CD4-positive, CD25-positive, alpha-beta regulatory T cell (primary cell): ENCODE results near the gene RPS6KA2. TPM values are rescaled to one million over a fixed set of nuclear protein-coding genes. Genes with fewer than 3 reads are reported as not detected.
"Not testable (repeated sequence)": the region's sequence is repeated elsewhere in the genome, so short reads cannot be mapped to it uniquely, and the experiment has no call there.

Source experiments
- ATAC-seq, 2 donors: fragments of 150-1000 bp; cut with Tn5 transposase; one replicate each; pipeline ENCODE4 v1.10.0; 2021; ENCODE audit warnings: low read depth in 2 of 2, moderate number of reproducible peaks in 2 of 2, moderate library complexity in 1 of 2
- DNase-seq, 3 donors: peaks; one replicate each; pipeline versions ENCODE4 v3.0.0 to v3.0.0-alpha.2; 2012 to 2022; ENCODE audit warnings: mixed read lengths in 1 of 3
- H3K27ac ChIP-seq: one replicate; pipeline ENCODE4 v1.7.0; 2013; ENCODE audit warnings: mild to moderate bottlenecking, low read length; ENCODE audit not compliant: insufficient read depth, poor library complexity, severe bottlenecking
- H3K27me3 ChIP-seq: one replicate; pipeline ENCODE4 v1.7.0; 2013; ENCODE audit warnings: low read length; ENCODE audit not compliant: control insufficient read depth, insufficient read depth
- H3K36me3 ChIP-seq: one replicate; pipeline ENCODE4 v1.7.0; 2013; ENCODE audit warnings: mild to moderate bottlenecking, low read length, moderate library complexity; ENCODE audit not compliant: control insufficient read depth, insufficient read depth
- H3K4me1 ChIP-seq: 2 replicates; pipeline ENCODE4 v1.7.0; 2013; ENCODE audit warnings: mild to moderate bottlenecking, low read length; ENCODE audit not compliant: insufficient read depth, control insufficient read depth, poor library complexity, severe bottlenecking
- H3K4me3 ChIP-seq: one replicate; pipeline ENCODE4 v1.7.0; 2013; ENCODE audit warnings: low read depth, mild to moderate bottlenecking, low read length, moderate library complexity
- H3K9me3 ChIP-seq, 2 experiments: 1 replicate in 1 of 2; 2 replicates in 1 of 2; pipeline ENCODE4 v1.7.0; 2013; ENCODE audit warnings: low read length in 2 of 2, mild to moderate bottlenecking in 1 of 2, moderate library complexity in 1 of 2; ENCODE audit not compliant: control insufficient read depth in 2 of 2
- H3K27ac Mint-ChIP-seq, 3 donors: one replicate each; pipeline ENCODE4 v1.8.0; 2020 to 2022; ENCODE audit warnings: mild to moderate bottlenecking in 3 of 3, mixed read lengths in 3 of 3, moderate library complexity in 2 of 3
- H3K27me3 Mint-ChIP-seq: one replicate; pipeline ENCODE4 v1.8.0; 2022; ENCODE audit warnings: mild to moderate bottlenecking, mixed read lengths
- H3K36me3 Mint-ChIP-seq: one replicate; pipeline ENCODE4 v1.8.0; 2020; ENCODE audit warnings: mixed read lengths
- H3K4me1 Mint-ChIP-seq, 4 donors: one replicate each; pipeline ENCODE4 v1.8.0; 2020 to 2022; ENCODE audit warnings: mixed read lengths in 4 of 4, mild to moderate bottlenecking in 1 of 4
- H3K4me3 Mint-ChIP-seq, 4 donors: one replicate each; pipeline ENCODE4 v1.8.0; 2020 to 2022; ENCODE audit warnings: mild to moderate bottlenecking in 4 of 4, mixed read lengths in 4 of 4, moderate library complexity in 3 of 4
- H3K9me3 Mint-ChIP-seq, 7 donors: one replicate each; pipeline ENCODE4 v1.8.0; 2020 to 2022; ENCODE audit warnings: mixed read lengths in 7 of 7, mild to moderate bottlenecking in 3 of 7, moderate library complexity in 2 of 7
- polyA plus RNA-seq, 4 donors: library from polyadenylated mRNA; unstranded; fragments of 300-500 nt; fragmentation: Illumina TruSeq; gene quantifications; one replicate each; pipeline ENCODE4 v1.2.3, GENCODE V29; 2021
- total RNA-seq: library from RNA; stranded (reverse); gene quantifications from one replicate; pipeline ENCODE4 v1.2.3, GENCODE V29; 2022

RPS6KA2 gene
- total and polyA plus RNA-seq, 5 donors from 2014 or later = 3.3 to 7.4 (median 5.2) TPM

DNA sequence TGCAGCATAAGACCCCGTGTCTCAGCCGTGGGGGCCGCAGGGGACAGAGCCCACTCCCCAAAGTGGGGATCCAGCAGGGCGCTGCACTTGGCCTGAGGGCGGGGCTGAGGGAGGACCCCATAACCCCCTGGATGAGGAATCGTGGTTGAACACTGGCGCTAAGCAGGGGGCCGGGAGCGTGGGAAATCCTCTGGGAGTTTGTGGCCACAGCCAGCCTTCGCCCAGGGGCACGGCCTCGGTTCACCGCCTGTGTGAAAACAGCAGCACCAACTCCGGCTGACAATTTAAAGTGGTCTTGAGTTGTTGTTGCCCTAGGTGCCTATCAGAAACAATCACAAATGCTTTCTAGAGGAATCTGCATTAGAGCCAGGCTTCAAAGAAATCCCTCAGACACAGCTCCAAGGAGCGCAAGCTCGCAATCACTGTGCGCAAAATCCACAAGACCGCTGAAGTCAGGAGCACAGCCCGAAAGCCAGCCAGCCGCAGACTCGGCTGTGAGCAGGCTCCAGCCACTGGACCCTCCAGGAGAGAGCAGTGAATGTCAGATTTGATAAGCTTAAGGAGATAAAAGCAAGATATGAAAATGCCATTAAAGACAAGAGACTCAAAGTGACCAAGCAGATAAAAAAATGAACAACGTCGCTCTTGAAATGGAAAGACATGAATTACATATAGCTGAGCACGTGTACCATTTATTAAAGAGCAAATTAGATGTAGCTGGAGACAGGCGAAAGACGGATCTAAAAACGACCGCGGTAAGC is 10.9 kb upstream of the RPS6KA2 start:
- Mint-ChIP-seq H3K27ac (no peak overlapping the region), H3K27me3 (peaks cover 56% of the 10 kb centered on the region), H3K4me1 (peaks cover 0 to 8% (median 4%) of the 10 kb centered on the region in 4 donors), H3K9me3 (peaks cover 0 to 4% (median 0%) of the 10 kb centered on the region in 7 donors), H3K4me3 (no peak overlapping the region), H3K36me3 (peaks cover 10% of the 10 kb centered on the region)
- Histone ChIP-seq H3K27ac (no peak overlapping the region), H3K4me3 (no peak overlapping the region), H3K27me3 (peaks cover 10% of the 10 kb centered on the region), H3K4me1 (peaks cover 4% of the 10 kb centered on the region), H3K36me3 (no peaks in the 10 kb centered on the region), H3K9me3 (peaks cover 0 to 2% of the 10 kb centered on the region in 2 experiments)
- ATAC-seq (no peak), DNase-seq (no peak)

DNA sequence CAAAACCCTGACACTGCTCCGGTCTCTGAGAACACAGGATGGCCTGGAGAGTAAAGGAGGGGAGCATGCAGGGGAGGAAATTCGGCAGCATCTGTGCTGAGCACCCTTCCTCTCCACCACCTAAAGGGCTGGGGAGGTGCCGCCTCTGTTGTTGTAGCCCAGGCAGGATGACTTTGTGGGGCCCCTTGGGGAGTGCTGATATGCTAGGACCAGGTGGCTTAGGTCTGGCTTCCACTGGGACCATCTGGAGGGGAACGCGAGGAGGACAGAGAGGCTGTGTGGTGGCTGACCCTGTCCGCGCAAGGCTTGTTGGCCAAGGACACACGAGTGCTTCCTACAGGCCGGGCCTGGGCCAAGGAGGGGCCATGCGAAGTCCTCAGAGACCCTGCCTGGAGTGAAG is 9.9 kb upstream of the RPS6KA2 start:
- H3K4me3 ChIP-seq = no peak overlapping the region
- Mint-ChIP-seq H3K4me3 (no peak overlapping the region), H3K4me1 (peaks cover 0 to 8% (median 5%) of the 10 kb centered on the region in 4 donors), H3K27me3 (peaks cover 49% of the 10 kb centered on the region), H3K36me3 (peaks cover 10% of the 10 kb centered on the region), H3K27ac (no peak overlapping the region), H3K9me3 (no peaks in the 10 kb centered on the region)
- H3K36me3 ChIP-seq = no peaks in the 10 kb centered on the region
- no peak overlapping the region for H3K27ac ChIP-seq
- peaks cover 4% of the 10 kb centered on the region for H3K4me1 ChIP-seq
- H3K27me3 ChIP-seq = peaks cover 10% of the 10 kb centered on the region
- ATAC-seq (no peak), DNase-seq (no peak)
- H3K9me3 ChIP-seq = no peaks in the 10 kb centered on the region

DNA sequence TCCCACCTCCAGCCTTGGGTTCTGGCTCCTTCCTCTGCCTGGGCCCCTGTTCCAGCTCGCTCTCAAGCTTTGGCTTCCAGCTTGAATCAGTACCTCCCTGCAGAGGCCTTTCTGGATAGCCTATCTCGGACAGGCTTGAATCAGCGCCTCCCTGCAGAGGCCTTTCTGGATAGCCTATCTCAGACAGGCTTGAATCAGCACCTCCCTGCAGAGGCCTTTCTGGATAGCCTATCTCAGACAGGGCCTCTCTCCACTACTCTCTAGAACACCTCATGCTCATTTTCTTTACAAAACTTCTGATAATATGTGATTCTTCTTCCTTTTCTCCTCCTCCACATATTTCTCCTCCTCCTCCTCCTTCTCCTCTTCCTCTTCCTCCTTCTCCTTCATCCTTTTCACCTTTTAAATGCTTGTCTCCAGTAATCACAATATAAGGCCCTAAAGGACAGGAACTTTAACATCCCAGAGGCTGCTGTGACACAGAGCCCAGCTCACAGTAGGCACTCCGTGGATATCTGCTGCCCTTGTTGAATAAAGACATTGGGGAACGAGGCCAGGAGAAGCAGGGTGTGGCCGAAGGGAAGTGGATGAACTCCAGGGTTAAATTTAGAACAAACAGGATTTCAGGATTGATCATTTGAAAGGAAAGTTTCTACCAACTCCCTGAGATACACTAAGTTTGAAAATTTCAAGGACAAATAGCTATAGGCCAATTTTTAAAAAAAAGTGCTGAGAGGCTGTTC is 9.3 kb upstream of the RPS6KA2 start:
- Mint-ChIP-seq H3K27me3 (peaks cover 49% of the 10 kb centered on the region), H3K9me3 (no peaks in the 10 kb centered on the region), H3K27ac (peak overlapping the region in 1 of 3 donors; percentile 35), H3K36me3 (peaks cover 10% of the 10 kb centered on the region), H3K4me1 (peaks cover 0 to 8% (median 5%) of the 10 kb centered on the region in 4 donors), H3K4me3 (no peak overlapping the region)
- DNase-seq (no peak), ATAC-seq (no peak)
- Histone ChIP-seq H3K4me1 (peaks cover 4% of the 10 kb centered on the region), H3K4me3 (no peak overlapping the region), H3K9me3 (no peaks in the 10 kb centered on the region), H3K27ac (no peak overlapping the region), H3K36me3 (no peaks in the 10 kb centered on the region), H3K27me3 (peaks cover 10% of the 10 kb centered on the region)

DNA sequence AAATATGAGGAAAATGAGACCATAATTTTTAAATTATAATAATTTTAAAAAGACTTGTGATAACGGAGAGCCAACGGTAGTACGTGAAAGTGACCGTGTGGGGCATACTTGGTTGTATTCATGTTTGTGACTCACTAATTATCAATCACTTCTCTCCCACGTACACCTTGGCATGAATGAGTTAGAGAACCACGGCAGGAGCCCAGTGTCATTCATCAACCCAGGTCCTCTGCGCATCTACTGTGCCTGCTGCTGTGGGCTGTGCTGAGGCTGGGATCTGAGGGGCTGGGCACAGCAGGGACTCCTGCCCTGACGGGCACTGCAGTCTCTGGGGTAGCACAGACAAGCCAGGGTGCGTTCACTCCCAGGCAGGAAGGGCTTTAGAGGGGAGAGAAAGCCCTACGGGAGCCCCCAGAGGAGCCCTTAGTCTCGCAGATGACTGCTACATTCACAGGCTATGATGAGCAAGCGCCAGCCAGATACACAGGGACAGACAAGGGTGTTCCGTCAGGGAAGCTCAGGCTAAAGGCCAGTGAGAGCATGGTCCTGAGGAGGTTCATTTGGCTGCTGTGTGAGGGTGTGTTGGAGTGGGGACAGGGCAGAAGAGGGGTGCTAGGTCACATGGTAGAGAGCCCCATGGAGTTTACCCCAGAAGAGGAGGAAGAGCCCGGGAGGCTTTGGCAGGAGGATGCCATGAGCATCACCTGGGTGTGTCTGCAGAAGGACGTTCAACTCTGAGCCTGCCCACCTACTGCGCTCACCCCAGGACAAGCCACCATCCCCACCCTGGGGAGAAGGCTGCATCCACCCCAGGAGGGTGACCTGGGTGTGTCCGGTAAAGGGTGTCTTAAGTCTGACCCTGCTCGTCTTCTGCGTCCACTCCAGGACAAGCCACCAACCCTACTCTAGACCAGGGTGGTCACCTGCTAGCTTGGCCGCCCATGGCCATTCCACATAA is 8.2 kb upstream of the RPS6KA2 start:
- Mint-ChIP-seq H3K36me3 (peaks cover 10% of the 10 kb centered on the region), H3K9me3 (no peaks in the 10 kb centered on the region), H3K4me1 (peaks cover 0 to 8% (median 3%) of the 10 kb centered on the region in 4 donors), H3K27ac (no peak overlapping the region), H3K4me3 (peak overlapping the region in 1 of 4 donors; percentile 68), H3K27me3 (peaks cover 41% of the 10 kb centered on the region)
- Histone ChIP-seq H3K9me3 (no peaks in the 10 kb centered on the region), H3K4me1 (peaks cover 1% of the 10 kb centered on the region), H3K27ac (no peak overlapping the region), H3K4me3 (no peak overlapping the region), H3K36me3 (no peaks in the 10 kb centered on the region), H3K27me3 (peaks cover 5% of the 10 kb centered on the region)
- DNase-seq (no peak), ATAC-seq (no peak)

DNA sequence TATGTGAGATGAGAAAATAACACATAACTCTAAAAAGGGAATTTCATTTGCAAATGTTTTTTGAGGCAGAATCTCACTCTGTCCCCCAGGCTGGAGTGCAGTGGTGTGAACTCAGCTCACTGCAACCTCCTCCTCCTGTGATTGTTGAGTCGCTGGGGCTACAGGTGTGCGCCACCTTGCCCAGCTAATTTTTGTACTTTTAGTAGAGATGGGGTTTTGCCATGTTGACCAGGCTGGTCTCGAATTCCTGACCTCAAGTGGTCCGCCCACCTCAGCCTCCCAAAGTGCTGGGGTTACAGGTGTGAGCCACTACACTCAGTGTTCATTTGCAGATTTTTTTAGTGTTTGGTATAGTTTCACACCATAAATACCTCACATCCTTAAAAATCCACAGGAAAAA is 7.5 kb upstream of the RPS6KA2 start:
- not testable (repeated sequence) for H3K9me3 Mint-ChIP-seq

DNA sequence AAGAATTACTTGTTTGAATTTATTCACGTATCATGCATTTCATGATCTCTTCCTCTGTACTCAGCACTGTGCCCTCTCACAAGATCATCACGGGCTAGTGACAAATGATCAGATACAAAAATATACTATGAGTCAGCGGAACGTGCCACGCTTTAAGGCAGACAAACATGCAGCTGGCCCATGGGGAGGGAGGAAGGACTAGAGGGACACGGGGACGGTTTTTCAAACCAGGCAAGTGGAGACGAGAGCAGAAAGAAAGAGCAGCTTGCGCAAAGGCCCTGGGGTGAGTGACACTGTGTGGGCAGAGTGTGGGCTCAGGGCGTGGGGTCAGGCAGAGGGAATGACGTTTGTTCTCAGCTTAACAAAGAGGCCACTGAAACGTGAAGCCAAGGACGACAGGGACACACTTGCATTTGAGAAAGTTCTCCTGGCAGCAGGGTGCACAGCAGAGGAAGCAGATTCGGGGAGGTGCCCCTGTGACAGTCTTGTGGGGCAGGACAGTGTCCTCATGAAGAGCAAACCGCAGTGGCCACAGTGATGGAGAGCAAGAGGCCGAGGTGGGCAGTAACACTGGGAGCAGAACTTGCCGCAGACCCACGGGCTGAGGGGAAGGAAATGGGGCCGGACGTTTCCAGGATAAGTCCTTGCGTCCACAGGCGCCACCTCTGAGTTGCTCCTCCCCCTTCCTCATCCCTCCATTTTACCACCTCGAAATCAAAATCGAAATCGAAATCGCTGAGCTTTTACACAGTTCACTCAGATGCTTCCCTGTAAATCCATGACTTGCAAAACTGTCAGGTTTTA is 6.9 kb upstream of the RPS6KA2 start:
- Mint-ChIP-seq H3K27ac (no peak overlapping the region), H3K27me3 (peaks cover 28% of the 10 kb centered on the region)
- DNase-seq = no peak

More for the DNA sequence above, 7.5 kb upstream of the RPS6KA2 start:
- not testable (repeated sequence) for H3K4me1 ChIP-seq, H3K9me3 ChIP-seq, H3K36me3 ChIP-seq, H3K36me3 Mint-ChIP-seq, H3K27ac Mint-ChIP-seq, H3K4me1 Mint-ChIP-seq, H3K4me3 Mint-ChIP-seq, ATAC-seq, H3K27ac ChIP-seq, H3K4me3 ChIP-seq, DNase-seq, H3K27me3 ChIP-seq
- peaks cover 34% of the 10 kb centered on the region for H3K27me3 Mint-ChIP-seq

DNA sequence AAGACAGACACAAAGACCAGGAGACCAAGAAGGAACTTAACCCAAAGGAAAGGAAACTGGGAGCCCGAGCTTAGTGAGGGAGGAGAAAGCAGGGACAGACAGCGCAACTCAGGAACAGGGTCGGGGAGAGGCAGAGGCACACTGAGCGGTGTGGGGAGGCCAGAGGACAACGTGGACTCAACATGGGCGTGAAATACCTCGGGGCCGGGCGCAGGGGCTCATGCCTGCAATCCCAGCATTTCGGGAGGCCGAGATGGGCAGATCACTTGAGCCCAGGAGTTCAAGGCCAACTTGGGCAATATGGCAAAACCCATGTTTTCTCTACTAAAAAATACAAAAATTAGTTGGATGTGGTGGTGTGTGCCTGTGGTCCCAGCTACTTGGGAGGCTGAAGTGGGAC is 5.7 kb upstream of the RPS6KA2 start:
- Mint-ChIP-seq H3K4me1 (peaks cover 6 to 8% (median 7%) of the 10 kb centered on the region in 4 donors), H3K27me3 (peaks cover 16% of the 10 kb centered on the region), H3K36me3 (peaks cover 6% of the 10 kb centered on the region), H3K4me3 (no peak overlapping the region), H3K27ac (no peak overlapping the region), H3K9me3 (peaks cover 0 to 2% (median 0%) of the 10 kb centered on the region in 7 donors)
- no peaks in the 10 kb centered on the region for H3K36me3 ChIP-seq
- peaks cover 11% of the 10 kb centered on the region for H3K4me1 ChIP-seq
- ATAC-seq = no peak
- no peak overlapping the region for H3K27ac ChIP-seq
- H3K27me3 ChIP-seq = peaks cover 13% of the 10 kb centered on the region
- no peak for DNase-seq
- H3K9me3 ChIP-seq = no peaks in the 10 kb centered on the region
- H3K4me3 ChIP-seq = no peak overlapping the region

More for the DNA sequence above, 6.9 kb upstream of the RPS6KA2 start:
- no peaks in the 10 kb centered on the region for H3K9me3 ChIP-seq
- H3K4me1 Mint-ChIP-seq = peaks cover 0 to 2% (median 0%) of the 10 kb centered on the region in 4 donors
- no peak for ATAC-seq
- peaks cover 6% of the 10 kb centered on the region for H3K36me3 Mint-ChIP-seq
- peaks cover 11% of the 10 kb centered on the region for H3K27me3 ChIP-seq
- no peak overlapping the region for H3K4me3 ChIP-seq
- no peaks in the 10 kb centered on the region for H3K36me3 ChIP-seq
- H3K4me3 Mint-ChIP-seq = no peak overlapping the region
- H3K9me3 Mint-ChIP-seq = peaks cover 0 to 1% (median 0%) of the 10 kb centered on the region in 7 donors
- H3K27ac ChIP-seq = no peak overlapping the region
- H3K4me1 ChIP-seq = no peaks in the 10 kb centered on the region
